Right hindlimb (tissue), 1 donor: ENCODE measurements around the gene SNAPC1.
A peak's percentile ranks its signal among the peaks of the same experiment; 100 is the strongest.
"Not testable (repeated sequence)": the region's sequence is repeated elsewhere in the genome, so short reads cannot be mapped to it uniquely, and the experiment has no call there.

ENCODE experiments used
- DNase-seq: peaks from one replicate; pipeline ENCODE4 v3.0.0-alpha.2; 2018

Gene SNAPC1

DNA sequence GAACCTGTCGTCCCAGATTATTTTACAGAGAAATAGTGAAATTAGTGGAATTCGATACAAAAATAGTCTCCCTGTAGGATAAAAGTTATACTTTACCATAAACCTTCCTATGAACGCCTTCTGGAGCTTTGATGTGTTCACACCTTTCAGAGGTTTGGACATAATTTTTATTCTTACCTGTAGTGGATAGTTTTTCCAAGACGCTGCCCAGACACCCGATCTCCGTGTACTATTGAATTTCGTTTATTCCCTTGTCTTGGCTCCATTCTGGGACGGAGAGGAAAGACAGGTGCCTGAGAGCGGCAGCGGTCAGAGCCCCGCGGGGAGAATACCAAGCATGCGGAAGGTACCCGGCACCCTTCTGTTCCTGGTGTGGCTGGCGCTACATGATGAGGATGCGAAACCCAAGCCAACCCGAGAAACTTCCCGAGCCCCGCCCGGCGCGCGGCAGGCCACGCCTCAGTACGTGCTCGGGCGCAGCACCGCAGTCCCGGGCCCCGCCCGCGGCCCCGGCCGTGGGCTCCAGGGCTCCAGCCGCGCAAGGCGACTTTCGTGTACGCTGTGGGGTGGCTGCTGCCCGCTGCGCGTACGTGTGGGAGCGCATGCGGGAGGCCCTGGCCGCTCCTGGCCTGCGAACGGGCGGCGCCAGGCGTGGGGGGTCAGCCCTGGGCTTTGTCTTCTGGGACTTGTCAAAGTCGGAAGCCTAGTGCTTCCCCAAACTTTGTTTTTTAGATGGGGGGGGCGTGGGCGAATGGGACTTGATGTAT, 11.3 kb upstream of the SNAPC1 start:
- peak; percentile 84 for DNase-seq

DNA sequence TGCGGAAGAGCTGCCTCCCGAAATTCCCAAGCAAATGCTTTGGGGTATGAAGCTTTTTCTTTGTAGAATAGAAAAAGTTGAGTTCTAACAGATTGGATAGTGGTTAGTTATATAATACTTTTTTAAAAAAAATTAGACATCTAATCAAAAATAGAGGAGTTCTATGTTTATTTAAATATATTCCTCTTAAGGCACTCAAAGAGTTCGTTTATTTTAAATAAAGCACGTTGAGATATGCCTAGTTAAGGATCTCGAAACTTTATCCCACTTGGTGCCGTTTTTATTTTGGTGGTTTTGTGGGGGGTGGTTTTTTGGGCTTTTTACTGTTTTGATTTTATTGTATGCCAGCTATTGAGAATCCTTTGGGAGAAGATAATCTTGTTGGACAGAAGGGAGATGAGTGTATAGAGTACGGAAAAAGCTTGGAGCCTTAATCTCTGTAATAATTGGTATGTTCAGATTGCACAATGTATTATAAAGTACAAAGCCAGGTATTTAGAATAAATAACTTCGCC, 10.7 kb upstream of the SNAPC1 start:
- DNase-seq: no peak

DNA sequence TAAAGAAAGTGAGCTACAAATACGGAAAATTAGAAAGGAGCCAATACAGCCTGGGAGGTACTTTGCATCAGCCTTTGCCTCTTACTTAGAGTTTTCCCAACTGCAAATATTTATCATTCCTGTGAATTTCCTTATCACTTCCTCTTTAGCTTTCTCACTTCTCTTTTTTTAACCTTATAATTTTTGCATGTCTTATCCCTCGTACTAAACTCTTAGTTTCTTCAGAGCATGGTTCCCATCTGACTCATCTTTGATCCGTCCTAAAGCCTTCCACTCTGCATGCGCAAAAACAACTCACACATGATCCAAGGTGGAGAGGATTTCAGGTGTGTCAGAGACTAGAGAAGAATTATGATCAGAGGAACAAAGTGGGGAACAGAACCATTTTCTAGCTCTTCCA, 9.6 kb upstream of the SNAPC1 start:
- no peak for DNase-seq

DNA sequence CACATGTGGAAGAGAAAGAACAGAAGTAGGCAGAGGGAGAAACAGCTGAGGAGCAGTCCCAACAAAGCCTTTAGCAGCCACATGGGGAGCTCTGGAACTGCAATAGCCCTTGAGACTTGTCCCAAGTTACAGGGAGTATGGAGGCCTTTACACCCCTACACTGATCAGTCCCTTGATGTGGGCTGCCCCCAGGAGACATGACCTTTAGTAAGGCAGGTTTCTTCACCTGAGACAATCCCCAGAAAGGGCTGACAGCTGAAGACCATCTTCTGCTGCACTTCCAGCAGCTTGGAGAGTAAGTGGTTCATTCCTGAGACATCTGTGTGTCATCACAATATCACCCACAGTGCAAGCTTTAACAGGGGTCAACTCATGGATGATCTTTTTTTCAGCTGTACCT, 8.6 kb upstream of the SNAPC1 start:
- DNase-seq: no peak

DNA sequence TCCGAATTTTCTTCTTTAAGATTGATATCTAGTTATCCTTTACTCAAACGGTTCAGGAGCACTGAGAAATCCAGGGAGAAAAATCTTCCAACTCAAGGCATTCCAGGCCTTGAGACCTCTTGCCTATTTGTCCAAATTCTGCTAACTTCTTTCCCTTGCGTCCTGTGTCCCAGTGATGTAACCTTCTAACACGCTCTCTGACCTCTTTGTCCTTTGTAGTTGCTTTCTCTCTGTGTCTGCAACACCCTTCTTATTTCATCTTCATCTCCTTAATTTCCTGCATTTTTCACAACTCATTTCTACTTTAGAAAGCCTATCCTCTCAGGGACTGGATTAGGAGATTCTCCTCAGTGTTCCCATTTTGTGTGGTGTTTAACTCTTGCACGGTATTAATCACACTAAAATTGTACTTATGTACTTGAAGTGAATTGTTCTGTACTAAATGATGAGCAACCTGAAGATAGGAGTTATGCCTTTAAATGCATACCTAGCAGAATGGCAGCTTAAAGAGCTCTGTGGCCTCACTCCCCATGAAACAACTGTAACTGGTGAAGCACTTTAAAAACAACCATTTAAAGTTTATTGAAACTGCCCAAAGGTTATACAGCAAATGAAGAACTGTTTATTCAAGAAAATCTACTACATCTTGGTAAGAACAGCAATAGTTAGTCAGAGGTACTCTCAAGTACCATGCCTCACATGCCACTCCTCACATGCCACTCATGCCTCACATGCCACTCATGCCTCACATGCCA, 7.4 kb upstream of the SNAPC1 start:
- DNase-seq: no peak

DNA sequence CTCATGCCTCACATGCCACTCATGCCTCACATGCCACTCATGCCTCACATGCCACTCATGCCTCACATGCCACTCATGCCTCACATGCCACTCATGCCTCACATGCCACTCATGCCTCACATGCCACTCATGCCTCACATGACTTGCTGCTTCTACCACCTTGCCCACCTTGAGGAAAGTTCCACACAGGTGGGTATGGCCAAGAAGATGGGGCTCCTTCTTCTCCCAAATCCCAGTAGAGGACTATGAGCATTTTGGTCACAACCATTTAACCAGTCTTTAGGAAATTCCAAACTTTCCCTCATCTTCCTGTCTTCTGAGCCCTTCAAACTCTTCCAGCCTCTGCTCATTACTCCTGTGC, 6.9 kb upstream of the SNAPC1 start:
- DNase-seq: not testable (repeated sequence)

DNA sequence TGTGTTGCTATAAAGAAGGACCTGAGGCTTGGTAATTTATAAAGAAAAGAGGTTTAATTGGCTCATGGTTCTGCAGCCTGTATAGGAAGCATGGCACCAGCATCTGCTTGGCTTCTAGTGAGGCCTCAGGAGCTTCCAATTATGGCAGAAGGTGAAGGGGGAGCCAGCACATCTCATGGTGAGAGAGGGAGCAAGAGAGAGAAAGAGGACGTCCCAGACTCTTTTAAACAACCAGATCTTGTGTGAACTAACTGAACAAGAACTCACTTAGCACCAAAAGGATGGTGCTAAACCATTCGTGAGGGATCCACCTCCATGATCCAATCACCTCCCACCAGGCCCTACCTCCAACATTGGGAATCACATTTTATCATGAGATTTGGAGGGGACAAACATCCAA, 6.1 kb upstream of the SNAPC1 start:
- DNase-seq: no peak

DNA sequence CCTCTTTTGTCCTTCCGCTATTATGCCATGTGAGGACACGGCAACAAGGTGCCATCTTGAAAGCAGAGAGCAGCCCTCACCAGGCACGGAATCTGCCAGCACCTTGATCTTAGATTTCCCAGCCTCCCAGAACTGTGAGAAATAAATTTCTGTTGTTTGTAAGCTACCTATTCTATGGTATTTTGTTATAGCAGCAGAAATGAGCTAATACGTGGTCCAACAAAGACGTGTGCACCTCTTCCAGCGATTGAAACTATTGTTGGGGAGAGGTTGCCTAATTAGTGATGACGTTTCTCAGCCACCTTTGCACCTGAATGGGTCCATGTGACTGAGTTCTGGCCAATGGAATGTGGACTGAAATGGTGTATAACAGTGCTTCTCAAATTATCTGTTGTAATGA, 2.3 kb upstream of the SNAPC1 start:
- DNase-seq: no peak

DNA sequence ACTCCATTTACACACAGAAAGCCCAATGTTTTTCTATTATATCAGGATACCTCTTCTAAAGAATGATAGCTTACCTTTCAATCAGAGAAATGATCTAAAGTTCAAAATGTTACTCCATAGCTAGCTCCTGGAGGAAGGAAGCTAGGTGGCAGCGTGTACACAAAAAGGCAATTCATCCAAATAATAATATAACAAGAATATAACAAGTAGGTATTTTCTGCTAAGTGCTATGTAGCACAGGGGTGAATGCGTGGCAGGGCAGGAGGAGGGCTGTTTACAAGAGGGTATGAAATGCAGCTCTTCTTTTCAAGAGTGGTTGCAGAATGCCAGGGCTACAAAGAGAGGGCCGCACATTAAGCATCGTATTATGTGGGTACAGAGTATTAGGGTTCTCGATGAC, 663 bp upstream of the SNAPC1 start:
- DNase-seq: no peak

DNA sequence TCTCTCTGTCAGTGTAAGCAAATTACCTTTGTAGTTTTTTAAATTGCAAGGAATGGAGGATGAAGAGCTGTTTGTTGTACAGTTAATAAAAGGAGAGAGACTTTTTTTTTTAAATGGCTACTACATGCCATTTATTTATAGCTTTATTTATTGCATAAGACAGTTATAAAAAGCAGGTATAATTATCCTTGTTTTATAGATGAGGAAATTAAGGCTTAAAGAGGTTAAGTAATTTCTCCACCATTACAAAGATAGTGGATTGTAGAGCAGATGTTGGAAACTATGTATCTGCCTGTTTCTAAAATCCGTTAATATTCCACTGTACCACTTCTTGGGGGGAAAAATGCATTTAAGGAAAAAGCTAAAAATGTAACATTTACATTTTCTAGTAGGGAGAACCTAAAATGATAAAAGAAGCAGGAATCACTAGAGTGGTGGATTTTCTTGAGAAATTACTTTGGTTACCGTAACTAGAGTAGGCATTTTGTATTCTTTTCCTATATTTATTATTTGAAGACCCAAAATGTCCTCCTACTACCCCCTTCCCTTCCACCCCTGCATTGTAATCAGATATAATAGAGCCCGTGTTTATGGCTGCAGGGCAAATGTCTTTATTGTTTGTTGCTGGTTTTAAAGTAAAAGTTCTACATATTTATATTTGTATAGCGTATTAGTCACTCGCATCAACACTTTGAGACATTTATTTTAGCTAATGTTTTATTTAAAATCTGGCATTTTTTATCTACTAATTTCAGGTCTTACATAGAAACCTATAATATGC, 2.3 kb downstream of the SNAPC1 start:
- no peak for DNase-seq

DNA sequence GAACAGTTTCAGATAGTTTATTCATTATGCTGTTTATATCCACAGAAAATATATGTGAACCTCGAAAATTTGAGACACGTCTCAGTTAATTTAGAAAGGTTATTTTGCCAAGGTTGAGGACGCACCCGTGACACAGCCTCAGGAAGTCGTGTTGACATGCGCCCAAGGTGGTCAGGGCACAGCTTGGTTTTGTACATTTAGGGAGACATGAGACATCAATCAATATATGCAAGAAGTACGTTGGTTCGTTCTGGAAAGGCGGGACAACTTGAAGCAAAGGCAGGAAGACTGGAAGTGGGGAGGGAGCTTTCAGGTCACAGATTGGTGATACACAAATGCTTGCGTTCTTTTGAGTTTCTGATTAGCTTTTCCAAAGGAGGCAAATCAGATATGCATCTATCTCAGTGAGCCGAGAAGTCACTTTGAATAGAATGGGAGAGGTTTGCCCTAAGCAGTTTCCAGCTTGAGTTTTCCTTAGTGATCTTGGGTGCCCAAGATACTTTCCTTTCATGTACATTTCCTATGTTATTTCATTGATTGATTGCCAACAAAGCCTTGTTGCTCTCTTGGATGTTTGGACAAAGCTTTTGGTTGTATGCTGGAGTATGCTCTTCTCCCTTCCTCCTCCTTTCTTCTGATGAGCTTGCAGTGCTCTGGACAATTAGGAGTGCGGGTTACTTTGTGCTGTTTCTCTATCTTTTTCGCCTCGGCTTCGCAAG, 3.2 kb downstream of the SNAPC1 start:
- no peak for DNase-seq

DNA sequence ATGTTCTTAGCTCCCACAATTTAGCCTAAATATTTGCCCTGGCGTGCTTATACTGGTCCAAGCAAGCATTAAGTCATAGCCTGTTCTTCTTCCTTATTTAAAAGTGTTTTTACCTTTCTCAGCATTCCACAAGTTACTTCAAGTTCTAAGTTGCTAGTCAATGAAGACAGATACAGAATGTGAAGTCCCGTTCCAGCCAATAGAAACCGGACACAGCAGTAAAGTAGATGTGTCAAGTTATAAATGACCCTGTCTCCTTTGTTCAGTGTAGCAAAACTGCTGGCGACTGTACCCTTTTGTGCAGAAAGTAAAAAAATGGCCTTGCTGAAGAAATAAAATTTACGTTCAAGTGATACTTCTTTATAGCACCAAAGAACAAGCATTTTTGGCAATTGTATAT, 3.9 kb downstream of the SNAPC1 start:
- no peak for DNase-seq

DNA sequence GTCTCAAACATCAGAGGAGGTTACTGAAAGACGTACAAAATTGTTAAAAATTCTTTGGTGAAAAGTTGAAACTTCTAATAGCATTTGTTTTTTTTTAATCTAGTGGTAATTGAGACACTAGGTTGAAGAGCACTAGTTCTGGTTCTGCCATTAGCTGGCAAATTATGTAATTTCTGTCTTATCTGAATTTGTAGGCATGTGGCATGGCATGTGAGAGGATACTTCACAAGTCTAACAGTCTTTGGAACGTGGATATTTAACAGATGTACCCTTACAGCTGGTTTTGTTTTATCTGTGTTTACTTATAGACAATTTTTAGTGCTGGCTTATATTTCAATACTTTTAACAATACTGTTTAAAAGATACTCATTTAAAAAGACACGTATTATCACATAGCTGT, 6.0 kb downstream of the SNAPC1 start:
- no peak for DNase-seq

DNA sequence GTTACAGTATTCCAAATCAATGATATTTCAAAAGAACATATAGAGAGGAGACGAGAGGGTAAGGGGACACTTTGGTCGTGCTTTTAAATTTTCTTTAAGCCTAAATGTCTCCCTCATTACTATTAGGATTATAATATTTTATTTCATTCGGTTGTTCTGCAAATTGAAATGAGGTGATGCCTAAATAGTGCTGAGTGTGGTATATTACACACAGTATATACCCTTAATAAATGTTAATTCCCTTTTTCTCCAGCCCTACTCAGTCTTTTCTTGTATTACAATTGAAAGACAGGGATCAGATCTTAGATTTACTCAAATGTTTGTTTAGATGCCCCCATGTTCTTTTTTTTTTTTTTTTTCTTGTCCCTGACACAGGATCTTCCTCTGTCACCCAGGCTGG, 7.7 kb downstream of the SNAPC1 start:
- no peak for DNase-seq

DNA sequence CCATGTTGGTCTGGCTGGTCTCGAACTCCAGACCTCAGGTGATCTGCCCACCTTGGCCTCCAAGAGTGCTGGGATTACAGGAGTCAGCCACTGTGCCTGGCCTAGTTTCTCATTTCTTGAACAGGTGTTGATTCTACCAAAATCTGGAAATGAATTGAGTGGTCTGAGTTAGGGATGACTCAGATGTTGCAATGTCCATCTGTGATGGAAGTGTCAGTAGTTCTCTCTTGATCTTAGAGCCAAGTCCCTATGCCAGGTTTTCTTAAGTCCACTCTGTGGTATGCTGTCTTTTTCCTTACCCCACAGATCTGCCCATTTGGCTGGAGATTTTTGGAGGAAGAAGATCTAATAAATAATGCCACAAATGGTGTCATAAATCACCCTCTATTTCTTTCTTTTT, 12.6 kb downstream of the SNAPC1 start:
- DNase-seq: no peak

DNA sequence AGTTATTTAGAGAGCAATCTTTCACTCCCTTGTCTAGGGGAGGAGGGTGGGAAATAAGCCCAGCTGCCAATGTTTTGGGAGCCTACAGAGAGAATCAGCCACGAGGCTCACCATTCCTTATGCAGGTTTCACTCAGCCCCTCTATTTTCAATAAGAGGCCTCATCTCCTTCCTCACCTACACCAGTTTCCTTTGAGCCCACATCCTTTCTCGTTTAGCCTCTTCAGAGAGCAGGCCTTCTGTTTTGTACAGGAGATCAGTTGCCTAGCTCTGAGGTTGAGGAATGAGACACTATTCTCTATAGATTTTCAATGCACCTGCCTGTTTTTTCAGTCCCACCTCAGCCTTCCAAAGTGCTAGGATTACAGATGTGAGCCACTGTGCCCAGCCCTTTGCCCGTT, 17.9 kb downstream of the SNAPC1 start:
- DNase-seq: no peak

DNA sequence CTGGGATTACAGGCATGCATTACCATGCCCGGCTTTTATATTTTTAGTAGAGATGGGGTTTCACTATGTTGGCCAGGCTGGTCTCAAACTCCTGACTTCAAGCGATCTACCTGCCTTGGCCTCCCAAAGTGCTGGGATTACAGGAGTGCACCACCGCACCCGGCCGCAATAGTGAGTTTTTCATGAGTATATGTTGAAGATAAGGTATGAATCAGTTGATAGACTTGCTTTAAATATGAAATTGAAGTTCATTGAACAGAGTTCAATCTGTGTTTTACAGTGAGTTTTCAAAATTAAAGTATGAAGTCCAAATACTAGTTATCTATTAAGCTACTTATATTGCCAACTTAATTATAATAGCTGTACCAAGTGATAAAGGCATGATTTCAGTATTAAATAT, 35.1 kb downstream of the SNAPC1 start:
- no peak for DNase-seq

DNA sequence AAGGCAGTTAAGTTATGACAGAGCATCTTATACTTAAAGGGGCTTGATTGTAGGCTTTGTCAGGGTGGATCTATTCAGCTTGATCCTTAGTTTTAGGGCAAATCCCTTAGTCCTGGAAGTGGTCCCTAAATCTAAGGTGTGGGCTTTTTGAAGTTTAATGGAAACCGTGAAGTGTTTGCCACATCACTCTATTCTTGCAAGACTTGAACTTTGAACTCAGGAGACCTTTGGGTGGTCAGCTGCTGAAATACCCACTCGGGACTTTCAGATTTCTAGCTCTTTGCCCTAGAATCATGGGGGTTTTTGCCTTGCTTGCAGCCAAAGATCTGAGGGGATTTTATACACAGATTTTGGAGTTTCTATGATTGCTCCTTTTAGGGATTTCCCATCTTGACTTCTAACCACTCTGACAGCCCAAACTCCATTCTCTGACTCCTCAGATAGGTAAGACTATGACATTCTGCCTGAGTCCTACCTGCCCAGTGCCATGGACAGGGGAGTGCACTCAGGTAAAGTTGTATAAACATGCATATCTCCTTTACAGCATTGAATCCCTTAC, 39.9 kb downstream of the SNAPC1 start:
- DNase-seq: no peak

DNA sequence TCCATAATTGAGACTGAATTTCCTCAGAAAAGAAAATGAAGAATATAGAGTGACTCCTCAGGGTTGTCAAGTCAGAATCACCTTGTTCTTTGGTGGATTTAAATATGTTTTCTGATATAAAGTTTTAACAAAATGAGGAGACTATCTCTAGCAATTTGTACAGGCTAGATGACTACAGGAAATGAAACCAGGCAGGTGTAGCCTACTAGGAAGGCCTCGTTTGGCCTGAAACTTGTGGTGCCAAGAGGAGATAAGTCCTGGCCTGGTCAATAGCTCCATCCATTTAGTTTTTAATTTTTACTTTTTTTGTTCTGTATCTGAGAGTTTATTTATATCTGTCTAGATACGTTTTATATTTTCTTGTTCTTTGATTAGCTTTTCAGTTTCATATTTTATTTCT, 41.5 kb downstream of the SNAPC1 start:
- DNase-seq: no peak

DNA sequence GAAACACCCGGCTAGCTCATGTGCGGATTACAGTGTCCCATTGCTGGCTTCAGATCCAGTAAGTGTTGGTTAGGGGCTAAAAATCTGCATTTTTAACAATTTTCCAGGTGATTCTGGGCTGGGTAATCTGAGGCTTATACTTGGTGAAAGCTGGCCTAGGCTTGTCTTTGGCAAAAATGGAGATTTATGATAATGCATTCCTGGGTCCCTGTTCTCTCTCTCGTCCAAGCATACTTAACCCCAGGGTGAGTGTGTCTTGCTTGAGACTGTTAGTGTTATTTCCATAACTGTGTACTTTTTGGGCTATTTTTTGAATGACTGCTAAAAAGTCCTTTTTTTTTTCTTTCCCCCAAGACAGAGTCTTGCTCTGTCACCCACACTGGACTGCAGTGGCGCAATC, 43.2 kb downstream of the SNAPC1 start:
- no peak for DNase-seq

DNA sequence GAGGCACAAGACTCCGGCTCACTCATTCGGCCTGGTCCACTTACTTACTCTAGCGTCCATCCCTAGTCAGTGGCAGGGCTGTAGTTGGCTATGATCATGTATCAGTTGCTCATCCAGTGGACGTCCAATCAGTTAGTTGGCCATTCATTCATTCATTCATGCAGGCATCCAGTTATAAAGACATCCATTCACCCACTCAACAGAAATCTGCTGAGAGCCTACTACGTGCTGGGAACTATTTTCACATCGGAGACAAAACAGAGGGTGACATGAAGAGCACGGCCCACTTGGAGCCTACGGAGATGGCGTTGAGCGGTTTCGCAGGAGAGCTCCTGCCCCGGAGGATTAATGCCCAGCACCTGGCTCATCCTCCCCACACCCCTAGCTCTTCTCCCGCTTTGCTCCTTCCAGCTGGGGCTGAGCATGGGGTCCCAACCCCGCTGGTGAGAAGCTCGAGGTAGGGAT, 49.7 kb downstream of the SNAPC1 start:
- no peak for DNase-seq

DNA sequence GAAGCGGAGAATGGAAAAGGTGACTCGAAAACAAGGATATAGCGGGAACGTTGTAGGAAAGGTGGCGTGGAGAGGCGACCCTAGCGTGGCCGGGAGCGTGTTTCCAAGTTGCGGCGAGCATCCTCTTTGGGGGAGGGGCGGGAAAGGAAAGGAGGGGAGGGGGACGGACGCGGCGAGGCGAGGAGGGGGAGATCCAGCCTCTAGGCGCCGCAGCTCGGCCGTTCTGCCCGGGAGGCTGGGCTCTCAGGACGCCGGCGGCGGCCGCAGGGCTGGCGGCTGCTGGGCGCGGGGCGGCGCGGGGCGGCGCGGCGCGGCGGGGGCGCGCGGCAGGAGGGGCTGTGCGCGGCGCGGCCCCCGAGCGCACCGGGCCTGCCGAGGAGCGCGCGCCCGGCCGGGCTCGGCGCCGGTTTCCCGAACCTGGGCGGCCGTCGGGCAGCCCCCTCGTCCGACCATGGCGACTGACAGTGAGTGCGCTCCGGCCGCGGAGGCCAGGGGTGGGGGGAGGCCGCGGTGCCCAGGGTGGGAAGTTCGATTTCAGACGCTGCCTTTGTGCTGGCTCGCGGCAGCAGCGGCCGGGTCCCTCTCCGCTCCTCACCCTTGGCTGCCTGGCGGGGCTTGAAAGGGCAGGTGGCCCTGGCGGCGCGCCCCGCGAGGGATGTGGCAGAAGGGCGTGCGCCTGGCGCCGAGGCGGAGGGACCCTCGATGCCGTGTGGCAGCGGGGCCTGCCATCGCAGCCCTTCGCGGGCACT, 50.3 kb downstream of the SNAPC1 start, which contains the start of gene SYT16:
Gene SYT16, plus strand, starts transcription at position 357 of the 749 bp plus-strand sequence.
- peak; percentile 40 for DNase-seq
